ENCODE data around the gene SULT1A4. TPM values are rescaled to one million over a fixed set of nuclear protein-coding genes. Genes with fewer than 3 reads are reported as not detected.
"Not testable (repeated sequence)": the region's sequence is repeated elsewhere in the genome, so short reads cannot be mapped to it uniquely, and the experiment has no call there.

The SULT1A4 gene
- total RNA-seq, result 1.5 and 2.1 TPM in 2 replicates
- polyA plus RNA-seq, result 0.22 and 0.63 TPM in 2 replicates
- 2.6 and 5.3 TPM in 2 replicates for polyA plus RNA-seq (2012)
- 0.37 and 1.1 TPM in 2 replicates for polyA minus RNA-seq (ENCODE audit: low replicate concordance)

DNA sequence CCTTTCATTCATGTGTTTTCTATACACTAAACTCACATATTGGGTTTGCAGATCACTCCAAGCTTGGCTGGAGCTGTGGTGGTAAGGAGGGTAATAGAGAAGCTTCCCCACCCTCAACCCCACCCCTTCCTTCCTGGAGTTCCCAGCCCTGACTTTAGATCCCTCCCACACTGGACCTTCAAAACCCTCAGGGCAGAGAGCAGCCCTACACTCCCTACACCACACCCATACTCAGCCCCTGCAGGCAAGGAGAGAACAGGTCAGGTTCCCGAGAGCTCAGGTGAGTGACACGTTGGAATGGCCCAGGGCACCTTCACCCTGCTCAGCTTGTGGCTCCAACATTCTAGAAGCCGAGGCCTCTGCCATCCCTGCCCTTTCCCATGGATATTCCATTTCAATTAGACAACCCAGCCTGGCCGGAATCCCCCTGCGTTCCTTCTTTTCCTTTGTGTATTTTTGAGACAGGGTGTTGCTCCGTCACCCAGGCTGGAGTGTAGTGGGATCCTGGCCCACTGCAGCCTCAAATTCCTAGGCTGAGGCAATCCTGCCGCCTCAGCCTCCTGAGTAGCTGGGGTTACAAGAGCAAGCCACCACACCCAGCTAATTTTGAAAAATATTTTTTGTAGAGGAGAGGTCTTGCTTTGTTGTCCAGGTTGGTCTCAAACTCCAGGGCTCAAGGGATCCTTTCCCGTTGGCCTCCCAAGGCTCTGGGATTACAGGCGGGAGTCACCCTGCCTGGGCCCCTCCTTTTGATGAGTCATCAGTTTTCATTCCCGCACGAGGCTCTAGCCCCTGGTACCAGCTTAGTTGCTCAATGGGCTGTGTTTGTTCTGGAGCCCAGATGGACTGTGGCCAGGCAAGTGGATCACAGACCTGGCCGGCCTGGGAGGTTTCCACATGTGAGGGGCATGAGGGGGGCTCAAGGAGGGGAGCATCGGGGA, at the start of gene SULT1A4:
Gene SULT1A4, plus strand, starts transcription at position 208 of the 941 bp plus-strand sequence. CDS start 1,473 bp downstream, outside the sequence.
- not testable (repeated sequence) for H2AFZ ChIP-seq (ENCODE audit: low read length); H3K36me3 ChIP-seq (ENCODE audit: control insufficient read depth, insufficient read depth, low read length); H3K4me3 ChIP-seq (replicated peaks in 1 of 4; ENCODE audit: control extremely low read depth in 1 of 4, insufficient read depth in 1 of 4, low read depth in 3 of 4, low read length in 4 of 4); H3K9ac ChIP-seq (ENCODE audit: insufficient read depth, low read length); H3K79me2 ChIP-seq (ENCODE audit: control insufficient read depth, insufficient read depth, low read length); H3K27me3 ChIP-seq (ENCODE audit: control insufficient read depth, insufficient read depth, low read length); H3K9me3 ChIP-seq (ENCODE audit: control insufficient read depth, insufficient read depth, low read depth, low read length); H3K4me1 ChIP-seq (ENCODE audit: control insufficient read depth, extremely low read depth, insufficient read depth, low read length); H3K27ac ChIP-seq (ENCODE audit: insufficient read depth, low read length); DNase-seq (ENCODE audit: low read depth in 2 of 2); H4K20me1 ChIP-seq (ENCODE audit: control insufficient read depth, extremely low read depth, insufficient read depth, low read length); H3K4me2 ChIP-seq (ENCODE audit: extremely low read depth, insufficient read depth, low read length)

DNA sequence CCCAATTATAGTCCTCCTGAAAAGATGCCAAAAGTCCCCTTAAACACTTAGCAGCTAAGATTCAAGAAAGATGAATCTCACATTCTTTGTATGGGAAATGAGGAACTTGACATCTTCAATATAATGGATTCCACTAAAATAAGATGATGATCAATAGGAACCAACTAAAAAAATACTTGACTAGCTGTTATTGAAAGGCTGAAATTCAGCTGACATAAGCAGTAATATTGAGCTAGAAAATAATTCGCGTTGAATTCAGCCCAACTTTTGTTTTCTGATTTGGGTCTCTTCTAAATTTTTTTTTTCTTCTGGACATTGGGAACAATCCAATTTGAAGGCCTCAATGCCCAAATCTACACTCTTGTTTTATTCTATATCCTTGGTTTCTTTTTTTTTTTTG, 36.1 kb upstream of the SULT1A4 start:
- not testable (repeated sequence) for DNase-seq (ENCODE audit: low read depth in 2 of 2); H2AFZ ChIP-seq (ENCODE audit: low read length); H3K27ac ChIP-seq (ENCODE audit: insufficient read depth, low read length); H4K20me1 ChIP-seq (ENCODE audit: control insufficient read depth, extremely low read depth, insufficient read depth, low read length); H3K36me3 ChIP-seq (ENCODE audit: control insufficient read depth, insufficient read depth, low read length); H3K4me2 ChIP-seq (ENCODE audit: extremely low read depth, insufficient read depth, low read length); H3K4me1 ChIP-seq (ENCODE audit: control insufficient read depth, extremely low read depth, insufficient read depth, low read length); H3K4me3 ChIP-seq (replicated peaks in 1 of 4; ENCODE audit: control extremely low read depth in 1 of 4, insufficient read depth in 1 of 4, low read depth in 3 of 4, low read length in 4 of 4); H3K79me2 ChIP-seq (ENCODE audit: control insufficient read depth, insufficient read depth, low read length); H3K9ac ChIP-seq (ENCODE audit: insufficient read depth, low read length); H3K9me3 ChIP-seq (ENCODE audit: control insufficient read depth, insufficient read depth, low read depth, low read length); H3K27me3 ChIP-seq (ENCODE audit: control insufficient read depth, insufficient read depth, low read length)

DNA sequence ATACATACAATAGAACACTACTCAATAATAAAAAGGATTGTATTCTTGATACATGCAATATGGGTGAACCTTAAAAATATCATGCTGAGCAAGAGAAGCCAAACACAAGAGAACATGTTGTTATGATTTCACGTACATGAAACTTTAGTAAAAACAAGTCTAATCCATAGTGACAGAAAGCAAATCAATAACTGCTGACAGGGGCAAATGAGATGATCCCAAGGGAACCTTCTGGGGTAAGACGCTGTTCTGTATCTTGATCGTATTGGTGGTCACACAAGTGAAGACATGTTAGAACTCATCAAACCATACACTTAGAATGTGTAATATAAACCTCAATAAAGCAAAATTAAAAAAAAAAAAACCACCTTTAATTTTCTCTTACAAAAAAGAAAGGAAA, 34.3 kb upstream of the SULT1A4 start:
- H2AFZ ChIP-seq (ENCODE audit: low read length); H3K9me3 ChIP-seq (ENCODE audit: control insufficient read depth, insufficient read depth, low read depth, low read length); DNase-seq (ENCODE audit: low read depth in 2 of 2); H3K27ac ChIP-seq (ENCODE audit: insufficient read depth, low read length); H4K20me1 ChIP-seq (ENCODE audit: control insufficient read depth, extremely low read depth, insufficient read depth, low read length); H3K79me2 ChIP-seq (ENCODE audit: control insufficient read depth, insufficient read depth, low read length); H3K4me3 ChIP-seq (replicated peaks in 1 of 4; ENCODE audit: control extremely low read depth in 1 of 4, insufficient read depth in 1 of 4, low read depth in 3 of 4, low read length in 4 of 4); H3K4me2 ChIP-seq (ENCODE audit: extremely low read depth, insufficient read depth, low read length); H3K36me3 ChIP-seq (ENCODE audit: control insufficient read depth, insufficient read depth, low read length); H3K9ac ChIP-seq (ENCODE audit: insufficient read depth, low read length); H3K27me3 ChIP-seq (ENCODE audit: control insufficient read depth, insufficient read depth, low read length); H3K4me1 ChIP-seq (ENCODE audit: control insufficient read depth, extremely low read depth, insufficient read depth, low read length): not testable (repeated sequence)

DNA sequence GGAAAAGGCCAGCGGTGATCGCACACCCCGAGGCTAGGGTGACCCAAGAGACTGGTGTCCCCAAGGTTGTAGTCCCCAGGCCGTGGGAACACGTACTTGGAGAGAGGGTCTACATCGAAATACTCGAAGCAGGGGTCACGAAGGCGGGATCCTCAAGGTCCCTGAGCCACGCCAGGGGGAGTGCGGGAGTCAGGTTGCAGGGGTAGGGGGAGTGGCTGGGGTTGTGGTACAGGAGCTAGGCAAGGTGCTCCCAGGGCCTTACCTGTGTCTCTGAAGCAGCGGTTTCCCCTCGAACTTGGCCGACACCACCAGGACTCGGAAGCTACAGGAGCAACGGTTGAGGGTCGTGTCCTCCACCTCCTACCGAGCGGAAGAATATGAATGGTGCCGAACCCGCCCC, 6.0 kb upstream of the SULT1A4 start:
- H3K79me2 ChIP-seq (ENCODE audit: control insufficient read depth, insufficient read depth, low read length); H3K9me3 ChIP-seq (ENCODE audit: control insufficient read depth, insufficient read depth, low read depth, low read length); DNase-seq (ENCODE audit: low read depth in 2 of 2); H3K27ac ChIP-seq (ENCODE audit: insufficient read depth, low read length); H3K36me3 ChIP-seq (ENCODE audit: control insufficient read depth, insufficient read depth, low read length); H3K9ac ChIP-seq (ENCODE audit: insufficient read depth, low read length); H3K4me2 ChIP-seq (ENCODE audit: extremely low read depth, insufficient read depth, low read length); H4K20me1 ChIP-seq (ENCODE audit: control insufficient read depth, extremely low read depth, insufficient read depth, low read length); H3K4me1 ChIP-seq (ENCODE audit: control insufficient read depth, extremely low read depth, insufficient read depth, low read length); H2AFZ ChIP-seq (ENCODE audit: low read length); H3K27me3 ChIP-seq (ENCODE audit: control insufficient read depth, insufficient read depth, low read length); H3K4me3 ChIP-seq (replicated peaks in 1 of 4; ENCODE audit: control extremely low read depth in 1 of 4, insufficient read depth in 1 of 4, low read depth in 3 of 4, low read length in 4 of 4): not testable (repeated sequence)

DNA sequence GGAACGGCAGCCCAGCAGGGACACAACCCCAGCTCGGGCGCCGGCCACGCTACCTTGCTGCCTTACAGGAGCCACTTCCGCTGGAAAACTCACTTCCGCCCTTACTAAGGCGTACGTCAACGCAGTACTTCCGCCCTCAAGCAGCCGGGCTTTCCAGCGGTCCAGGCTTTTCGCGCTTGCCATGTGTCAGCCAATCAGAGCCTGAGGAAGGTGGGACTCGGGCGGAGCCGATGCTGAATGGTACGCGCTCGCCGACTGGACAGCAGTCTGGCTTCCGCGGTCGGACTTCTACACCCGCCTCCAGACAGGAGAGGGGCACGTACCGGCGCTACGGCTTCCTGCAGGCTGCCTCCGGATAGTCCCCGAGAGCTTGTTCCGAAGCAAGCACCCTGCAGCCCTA, 5.4 kb upstream of the SULT1A4 start, which contains the start of the genes BOLA2 and SLX1B:
Gene BOLA2, minus strand, starts transcription at position 83 of the 400 bp plus-strand sequence. CDS start 98 bp downstream, outside the sequence.
Gene SLX1B, plus strand, starts transcription at position 265 of the 400 bp plus-strand sequence.
- H3K27ac ChIP-seq (ENCODE audit: insufficient read depth, low read length); H2AFZ ChIP-seq (ENCODE audit: low read length); H3K9ac ChIP-seq (ENCODE audit: insufficient read depth, low read length); H4K20me1 ChIP-seq (ENCODE audit: control insufficient read depth, extremely low read depth, insufficient read depth, low read length); H3K27me3 ChIP-seq (ENCODE audit: control insufficient read depth, insufficient read depth, low read length); H3K36me3 ChIP-seq (ENCODE audit: control insufficient read depth, insufficient read depth, low read length); H3K9me3 ChIP-seq (ENCODE audit: control insufficient read depth, insufficient read depth, low read depth, low read length); H3K4me1 ChIP-seq (ENCODE audit: control insufficient read depth, extremely low read depth, insufficient read depth, low read length); DNase-seq (ENCODE audit: low read depth in 2 of 2); H3K4me2 ChIP-seq (ENCODE audit: extremely low read depth, insufficient read depth, low read length); H3K4me3 ChIP-seq (replicated peaks in 1 of 4; ENCODE audit: control extremely low read depth in 1 of 4, insufficient read depth in 1 of 4, low read depth in 3 of 4, low read length in 4 of 4); H3K79me2 ChIP-seq (ENCODE audit: control insufficient read depth, insufficient read depth, low read length): not testable (repeated sequence)

DNA sequence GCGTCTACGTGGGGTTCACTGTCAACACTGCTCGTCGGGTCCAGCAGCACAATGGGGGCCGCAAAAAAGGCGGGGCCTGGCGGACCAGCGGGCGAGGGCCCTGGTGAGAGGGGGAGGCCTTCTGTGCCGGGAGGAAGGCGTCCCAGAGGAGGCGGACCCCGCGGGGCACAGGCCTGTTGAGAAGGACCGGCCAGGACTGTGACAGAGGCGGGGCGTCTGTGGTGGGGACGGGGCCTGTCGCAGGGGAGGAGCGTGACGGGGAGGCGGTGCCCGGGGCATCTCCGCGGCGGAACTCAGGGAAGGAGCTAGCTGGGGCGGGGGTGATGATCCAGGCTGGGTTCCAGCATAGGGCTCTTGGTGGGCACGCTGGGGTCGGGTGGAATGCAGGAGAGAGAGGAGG, 4.9 kb upstream of the SULT1A4 start:
- not testable (repeated sequence) for H3K9ac ChIP-seq (ENCODE audit: insufficient read depth, low read length); H2AFZ ChIP-seq (ENCODE audit: low read length); H3K9me3 ChIP-seq (ENCODE audit: control insufficient read depth, insufficient read depth, low read depth, low read length); H3K79me2 ChIP-seq (ENCODE audit: control insufficient read depth, insufficient read depth, low read length); H3K4me3 ChIP-seq (replicated peaks in 1 of 4; ENCODE audit: control extremely low read depth in 1 of 4, insufficient read depth in 1 of 4, low read depth in 3 of 4, low read length in 4 of 4); H3K36me3 ChIP-seq (ENCODE audit: control insufficient read depth, insufficient read depth, low read length); H3K4me1 ChIP-seq (ENCODE audit: control insufficient read depth, extremely low read depth, insufficient read depth, low read length); H3K4me2 ChIP-seq (ENCODE audit: extremely low read depth, insufficient read depth, low read length); DNase-seq (ENCODE audit: low read depth in 2 of 2); H4K20me1 ChIP-seq (ENCODE audit: control insufficient read depth, extremely low read depth, insufficient read depth, low read length); H3K27me3 ChIP-seq (ENCODE audit: control insufficient read depth, insufficient read depth, low read length); H3K27ac ChIP-seq (ENCODE audit: insufficient read depth, low read length)
